Measurements from ENCODE around the gene FCRL4.
"Not testable (repeated sequence)": the region's sequence is repeated elsewhere in the genome, so short reads cannot be mapped to it uniquely, and the experiment has no call there.

FCRL4 gene

GRCh38 chr1:157548081-157548480, 49.8 kb downstream of the FCRL4 start:
- not testable (repeated sequence) for DNase-seq

GRCh38 chr1:157542676-157543075, 55.2 kb downstream of the FCRL4 start:
- DNase-seq = no peak

- no peak for DNase-seq
Observed at GRCh38 chr1:157540852-157541251, 57.0 kb downstream of the FCRL4 start.

- no peak for DNase-seq
Observed at GRCh38 chr1:157540160-157540748, 57.6 kb downstream of the FCRL4 start.

- DNase-seq = no peak
Observed at GRCh38 chr1:157539568-157539967, 58.3 kb downstream of the FCRL4 start.

GRCh38 chr1:157532569-157532968, 65.3 kb downstream of the FCRL4 start:
- no peak for DNase-seq

- DNase-seq = no peak
Observed at GRCh38 chr1:157523774-157524493, 74.0 kb downstream of the FCRL4 start.
